Measurements from ENCODE around the gene EML6. TPM values are rescaled to one million over a fixed set of nuclear protein-coding genes. Genes with fewer than 3 reads are reported as not detected.
A peak's percentile ranks its signal among the peaks of the same experiment; 100 is the strongest.

The EML6 gene
- total and polyA plus RNA-seq, 4 donors = 0.95 to 2.7 (median 2.6) TPM; not detected in 1

- H3K4me3 ChIP-seq (ENCODE audit: low read length in 2 of 2) = no peak overlapping the region
- DNase-seq (no peak), ATAC-seq (ENCODE audit: low FRiP score) (no peak)
- H3K27ac ChIP-seq (ENCODE audit: low read depth in 1 of 2, low read length in 2 of 2) = no peak overlapping the region
- intact Hi-C loops (cut with DNase I) = no loop called here
- H3K36me3 ChIP-seq (ENCODE audit: control insufficient read depth in 1 of 2, insufficient read depth in 2 of 2, low read length in 1 of 2) = peaks cover 0 to 1% of the 10 kb centered on the region in 2 donors
- no peaks in the 10 kb centered on the region for H3K4me1 ChIP-seq (ENCODE audit: control insufficient read depth in 1 of 2, insufficient read depth in 2 of 2, low read length in 2 of 2)
- no peaks in the 10 kb centered on the region for H3K27me3 ChIP-seq (ENCODE audit: control insufficient read depth in 1 of 2, insufficient read depth in 2 of 2, low read length in 1 of 2)
- H3K9me3 ChIP-seq (ENCODE audit: control insufficient read depth, low read length) = peaks cover 3% of the 10 kb centered on the region
- WGBS, 2 donors = 30 to 33% methylated on average over 4 of the region's 4 CpGs
These were observed 168.4 kb downstream of the EML6 start for GRCh38 chr2:54891909-54892308.

DNA sequence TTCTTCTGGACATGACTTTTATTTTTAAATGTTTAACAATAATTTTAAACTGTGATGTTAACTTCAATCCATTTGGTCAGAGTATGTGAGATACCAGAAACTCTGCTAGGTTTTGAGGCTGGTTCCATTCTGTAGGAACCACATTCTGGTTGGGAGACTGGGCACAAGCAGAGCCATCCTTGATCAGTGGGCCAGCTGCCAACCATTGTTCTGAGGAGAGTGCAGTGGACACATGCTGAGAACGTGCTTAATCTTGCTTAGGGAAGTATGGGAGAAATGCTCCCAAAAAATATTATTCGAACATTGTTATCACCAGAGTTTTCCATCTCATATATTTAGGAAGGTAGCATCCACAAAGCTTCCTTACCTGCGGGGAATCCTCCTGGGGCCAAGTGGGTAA, 171.0 kb downstream of the EML6 start:
- no peaks in the 10 kb centered on the region for H3K4me1 ChIP-seq (ENCODE audit: control insufficient read depth in 1 of 2, insufficient read depth in 2 of 2, low read length in 2 of 2)
- H3K36me3 ChIP-seq (ENCODE audit: control insufficient read depth in 1 of 2, insufficient read depth in 2 of 2, low read length in 1 of 2) = peaks cover 0 to 1% of the 10 kb centered on the region in 2 donors
- H3K4me3 ChIP-seq (ENCODE audit: low read length in 2 of 2) = no peak overlapping the region
- intact Hi-C loops (cut with DNase I) = no loop called here
- no peak for DNase-seq
- peaks cover 3% of the 10 kb centered on the region for H3K9me3 ChIP-seq (ENCODE audit: control insufficient read depth, low read length)
- H3K27ac ChIP-seq (ENCODE audit: low read depth in 1 of 2, low read length in 2 of 2) = no peak overlapping the region
- ATAC-seq (ENCODE audit: low FRiP score) = no peak
- no peaks in the 10 kb centered on the region for H3K27me3 ChIP-seq (ENCODE audit: control insufficient read depth in 1 of 2, insufficient read depth in 2 of 2, low read length in 1 of 2)
- WGBS, 2 donors = 82% methylated on average over 3 of the region's 3 CpGs

DNA sequence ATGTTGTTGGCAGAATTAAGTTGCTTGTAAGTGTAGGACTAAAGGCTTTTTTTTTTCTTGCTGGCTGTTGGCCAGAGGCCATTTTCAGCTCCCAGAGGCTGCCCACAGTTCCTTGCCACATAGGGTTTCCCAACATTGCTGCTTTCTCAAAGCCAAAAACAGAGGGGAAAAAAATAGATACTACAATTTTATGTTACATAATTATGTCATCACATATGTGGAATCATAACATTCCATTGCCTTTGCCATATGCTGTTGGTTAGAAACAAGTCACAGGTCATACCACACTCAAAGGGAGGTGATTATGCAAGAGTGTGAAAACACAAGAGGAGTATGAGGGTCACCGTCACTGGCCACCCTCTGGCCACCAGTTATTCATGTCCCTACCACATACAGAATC, 172.3 kb downstream of the EML6 start:
- DNase-seq (no peak), ATAC-seq (ENCODE audit: low FRiP score) (no peak)
- Histone ChIP-seq H3K4me1 (ENCODE audit: control insufficient read depth in 1 of 2, insufficient read depth in 2 of 2, low read length in 2 of 2) (no peaks in the 10 kb centered on the region), H3K27me3 (ENCODE audit: control insufficient read depth in 1 of 2, insufficient read depth in 2 of 2, low read length in 1 of 2) (no peaks in the 10 kb centered on the region), H3K36me3 (ENCODE audit: control insufficient read depth in 1 of 2, insufficient read depth in 2 of 2, low read length in 1 of 2) (peaks cover 0 to 1% of the 10 kb centered on the region in 2 donors), H3K9me3 (ENCODE audit: control insufficient read depth, low read length) (peaks cover 3% of the 10 kb centered on the region), H3K27ac (ENCODE audit: low read depth in 1 of 2, low read length in 2 of 2) (no peak overlapping the region), H3K4me3 (ENCODE audit: low read length in 2 of 2) (no peak overlapping the region)
- WGBS, 2 donors = 67 to 94% methylated on average over 1 of the region's 1 CpG
- intact Hi-C loops (cut with DNase I) = no loop called here

DNA sequence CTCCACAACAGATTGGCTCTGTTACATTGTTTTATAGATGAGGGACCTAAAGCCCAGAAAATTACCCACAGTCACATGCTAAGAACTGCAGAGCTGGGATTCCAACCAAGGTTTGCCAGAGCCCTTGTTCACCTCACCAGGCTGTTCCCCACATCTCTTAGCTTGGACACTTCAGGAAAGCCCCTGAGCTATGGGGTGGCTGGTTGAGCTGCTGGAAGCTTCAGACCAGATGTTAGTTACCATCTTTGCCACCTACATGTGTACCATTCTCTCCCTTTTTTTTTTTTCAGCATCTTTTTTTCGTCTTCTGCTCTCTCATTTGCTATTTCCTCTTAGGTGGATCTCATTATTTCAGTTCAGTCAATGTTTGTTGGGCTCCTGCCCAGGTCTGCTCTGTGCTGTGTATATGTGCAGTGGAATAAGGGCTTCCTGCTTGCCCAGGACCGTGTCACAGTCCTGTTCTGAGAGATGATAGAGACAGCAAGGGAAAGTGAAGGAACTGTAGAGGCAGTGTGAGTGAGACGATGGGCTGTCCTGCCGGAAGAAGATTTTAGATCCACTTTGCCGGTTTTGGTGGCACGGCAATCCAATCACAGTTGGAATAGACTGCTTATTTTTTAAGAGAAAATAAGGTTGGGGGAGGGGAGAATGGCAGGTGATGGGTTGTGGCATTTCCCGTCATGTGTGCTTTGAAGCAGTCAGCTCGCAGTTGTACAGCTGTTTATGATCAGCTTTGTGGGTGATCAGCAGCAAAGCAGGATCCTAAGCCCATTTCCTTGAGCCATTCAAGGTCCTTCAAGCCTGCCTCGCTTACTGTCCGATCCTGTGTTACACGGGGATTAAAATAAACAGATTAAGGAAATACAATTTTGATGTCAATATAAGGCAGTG, 174.2 kb downstream of the EML6 start:
- WGBS, 2 donors = 76 to 81% methylated on average over 11 of the region's 11 CpGs
- intact Hi-C loops (cut with DNase I) = loop anchor here in 1 of 2 donors (2.0 kb wide), 1 partner anchor 279 kb away; no protein-coding TSS in a partner anchor

GRCh38 chr2:54898456-54899226, 175.2 kb downstream of the EML6 start:
- intact Hi-C loops (cut with DNase I) = loop anchor here in 1 of 2 donors (2.0 kb wide), 1 partner anchor 278 kb away; no protein-coding TSS in a partner anchor
- Histone ChIP-seq H3K36me3 (ENCODE audit: control insufficient read depth in 1 of 2, insufficient read depth in 2 of 2, low read length in 1 of 2) (no peaks in the 10 kb centered on the region), H3K27me3 (ENCODE audit: control insufficient read depth in 1 of 2, insufficient read depth in 2 of 2, low read length in 1 of 2) (no peaks in the 10 kb centered on the region), H3K27ac (ENCODE audit: low read depth in 1 of 2, low read length in 2 of 2) (no peak overlapping the region), H3K4me3 (ENCODE audit: low read length in 2 of 2) (no peak overlapping the region), H3K4me1 (ENCODE audit: control insufficient read depth in 1 of 2, insufficient read depth in 2 of 2, low read length in 2 of 2) (peaks cover 0 to under 1% of the 10 kb centered on the region in 2 donors), H3K9me3 (ENCODE audit: control insufficient read depth, low read length) (peaks cover 3% of the 10 kb centered on the region)
- 88 to 89% methylated on average over 7 of the region's 7 CpGs for WGBS, 2 donors
- DNase-seq (no peak), ATAC-seq (ENCODE audit: low FRiP score) (no peak)

More for the DNA sequence above, 174.2 kb downstream of the EML6 start:
- ATAC-seq (ENCODE audit: low FRiP score) = no peak
- Histone ChIP-seq H3K27me3 (ENCODE audit: control insufficient read depth in 1 of 2, insufficient read depth in 2 of 2, low read length in 1 of 2) (no peaks in the 10 kb centered on the region), H3K27ac (ENCODE audit: low read depth in 1 of 2, low read length in 2 of 2) (no peak overlapping the region), H3K36me3 (ENCODE audit: control insufficient read depth in 1 of 2, insufficient read depth in 2 of 2, low read length in 1 of 2) (peaks cover 0 to 1% of the 10 kb centered on the region in 2 donors), H3K9me3 (ENCODE audit: control insufficient read depth, low read length) (peaks cover 3% of the 10 kb centered on the region), H3K4me3 (ENCODE audit: low read length in 2 of 2) (no peak overlapping the region), H3K4me1 (ENCODE audit: control insufficient read depth in 1 of 2, insufficient read depth in 2 of 2, low read length in 2 of 2) (no peaks in the 10 kb centered on the region)
- no peak for DNase-seq

DNA sequence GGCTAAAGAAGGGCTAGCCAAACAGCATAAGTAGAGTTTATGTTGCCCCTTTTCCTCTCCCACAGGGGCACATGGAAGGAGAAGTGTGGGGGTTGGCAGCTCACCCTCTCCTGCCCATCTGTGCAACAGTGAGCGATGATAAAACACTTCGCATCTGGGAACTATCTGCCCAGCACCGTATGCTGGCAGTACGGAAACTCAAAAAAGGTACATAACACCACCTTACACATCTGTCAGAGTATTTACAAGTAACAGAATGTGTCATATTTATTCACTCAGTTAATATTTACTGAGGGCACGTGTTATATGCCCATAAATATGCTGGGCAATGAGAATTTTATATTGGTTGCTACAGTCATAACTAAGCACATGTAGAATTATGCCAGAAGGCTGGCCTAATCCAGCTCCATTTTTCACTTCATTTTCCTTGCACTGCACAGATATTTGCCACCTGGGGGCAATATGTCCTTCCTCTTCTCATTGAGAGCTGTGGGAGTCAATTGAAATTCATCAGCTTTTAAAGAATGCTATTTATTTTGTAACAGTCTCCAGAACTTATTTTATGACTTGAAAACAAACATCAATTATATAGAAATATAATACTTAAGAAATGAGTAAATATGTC, 176.2 kb downstream of the EML6 start:
- Histone ChIP-seq H3K4me3 (ENCODE audit: low read length in 2 of 2) (no peak overlapping the region), H3K27me3 (ENCODE audit: control insufficient read depth in 1 of 2, insufficient read depth in 2 of 2, low read length in 1 of 2) (no peaks in the 10 kb centered on the region), H3K27ac (ENCODE audit: low read depth in 1 of 2, low read length in 2 of 2) (no peak overlapping the region), H3K36me3 (ENCODE audit: control insufficient read depth in 1 of 2, insufficient read depth in 2 of 2, low read length in 1 of 2) (no peaks in the 10 kb centered on the region), H3K9me3 (ENCODE audit: control insufficient read depth, low read length) (peaks cover 3% of the 10 kb centered on the region), H3K4me1 (ENCODE audit: control insufficient read depth in 1 of 2, insufficient read depth in 2 of 2, low read length in 2 of 2) (peaks cover 0 to 4% of the 10 kb centered on the region in 2 donors)
- intact Hi-C loops (cut with DNase I) = loop anchor here (2.0 to 10.0 kb wide), 4 partner anchors 115 to 277 kb away; no protein-coding TSS in a partner anchor
- 80 to 81% methylated on average over 5 of the region's 5 CpGs for WGBS, 2 donors
- peak; percentile 75 for ATAC-seq (ENCODE audit: low FRiP score)
- no peak for DNase-seq

DNA sequence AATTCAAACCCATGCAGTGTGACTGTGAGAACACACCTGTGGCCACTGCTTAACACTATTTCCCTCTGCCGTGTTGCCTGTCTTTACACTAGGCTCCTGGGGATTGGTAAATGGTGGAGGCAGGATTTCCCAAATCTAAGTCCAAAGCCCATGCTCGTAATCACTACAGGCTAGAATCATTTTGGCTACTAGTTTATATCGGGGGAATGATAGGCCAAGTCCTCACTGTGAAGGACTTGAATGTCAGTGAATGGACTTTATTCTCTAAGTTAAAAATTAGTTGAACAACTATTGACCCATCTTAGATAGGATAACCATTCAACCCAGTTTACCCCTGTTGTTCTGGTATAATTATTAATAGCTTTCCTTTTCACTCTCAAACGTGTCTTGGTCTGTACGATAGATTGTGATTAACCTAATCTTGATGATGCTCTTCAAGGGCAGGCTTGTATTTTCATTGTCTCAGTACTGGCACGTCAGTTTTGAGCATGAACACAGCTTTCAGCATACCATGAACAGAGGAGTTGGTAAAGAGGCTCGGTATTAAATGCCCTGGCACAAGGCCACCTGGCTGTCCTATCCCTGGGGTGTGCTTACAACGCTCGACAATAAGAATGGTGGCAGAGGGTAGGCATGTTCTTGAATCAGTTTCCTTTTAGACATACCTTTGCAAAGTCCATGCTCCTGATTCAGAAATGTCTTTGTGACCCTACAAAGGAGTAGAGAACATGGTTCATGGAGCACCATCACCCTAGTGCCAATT, 177.9 kb downstream of the EML6 start:
- 71 to 74% methylated on average over 9 of the region's 9 CpGs for WGBS, 2 donors
- H3K36me3 ChIP-seq (ENCODE audit: control insufficient read depth in 1 of 2, insufficient read depth in 2 of 2, low read length in 1 of 2) = no peaks in the 10 kb centered on the region
- peaks cover 0 to 4% of the 10 kb centered on the region in 2 donors for H3K4me1 ChIP-seq (ENCODE audit: control insufficient read depth in 1 of 2, insufficient read depth in 2 of 2, low read length in 2 of 2)
- H3K9me3 ChIP-seq (ENCODE audit: control insufficient read depth, low read length) = no peaks in the 10 kb centered on the region
- no peak overlapping the region for H3K27ac ChIP-seq (ENCODE audit: low read depth in 1 of 2, low read length in 2 of 2)
- no peak for DNase-seq
- intact Hi-C loops (cut with DNase I) = loop anchor here in 1 of 2 donors (2.0 to 10.0 kb wide), 3 partner anchors 113 to 273 kb away; no protein-coding TSS in a partner anchor
- H3K27me3 ChIP-seq (ENCODE audit: control insufficient read depth in 1 of 2, insufficient read depth in 2 of 2, low read length in 1 of 2) = no peaks in the 10 kb centered on the region
- H3K4me3 ChIP-seq (ENCODE audit: low read length in 2 of 2) = no peak overlapping the region
- no peak for ATAC-seq (ENCODE audit: low FRiP score)

- Histone ChIP-seq H3K4me1 (ENCODE audit: control insufficient read depth in 1 of 2, insufficient read depth in 2 of 2, low read length in 2 of 2) (peaks cover 0 to 4% of the 10 kb centered on the region in 2 donors), H3K4me3 (ENCODE audit: low read length in 2 of 2) (no peak overlapping the region), H3K36me3 (ENCODE audit: control insufficient read depth in 1 of 2, insufficient read depth in 2 of 2, low read length in 1 of 2) (no peaks in the 10 kb centered on the region), H3K27me3 (ENCODE audit: control insufficient read depth in 1 of 2, insufficient read depth in 2 of 2, low read length in 1 of 2) (no peaks in the 10 kb centered on the region), H3K27ac (ENCODE audit: low read depth in 1 of 2, low read length in 2 of 2) (no peak overlapping the region), H3K9me3 (ENCODE audit: control insufficient read depth, low read length) (no peaks in the 10 kb centered on the region)
- intact Hi-C loops (cut with DNase I) = loop anchor here in 1 of 2 donors (10.0 kb wide), 2 partner anchors 112 to 142 kb away; no protein-coding TSS in a partner anchor
- ATAC-seq (ENCODE audit: low FRiP score) (no peak), DNase-seq (no peak)
- WGBS, 2 donors = 94% methylated on average over 7 of the region's 7 CpGs
These were observed 179.3 kb downstream of the EML6 start for GRCh38 chr2:54902763-54903162.

Measured in aorta (tissue), 5 donors.